H1 (cell line): ENCODE measurements around the gene GPATCH4. TPM values are rescaled to one million over a fixed set of nuclear protein-coding genes. Genes with fewer than 3 reads are reported as not detected.

Source experiments
- ASH2L ChIP-seq: fragments of 200-600, 300-600 bp; sonication (generic); IDR thresholded peaks from one replicate; pipeline ENCODE4 v1.7.1; 2017; ENCODE audit warnings: low read length
- BACH1 ChIP-seq: IDR thresholded peaks from 2 replicates; pipeline ENCODE4 v1.6.1; 2012; ENCODE audit warnings: low read length, improper control_type of control experiment
- CTCF ChIP-seq, 3 experiments: IDR thresholded peaks; 1 replicate in 2 of 3; 2 replicates in 1 of 3; pipeline versions ENCODE4 v1.5.1 to v1.6.1; 2011; ENCODE audit warnings: low read length in 3 of 3, mild to moderate bottlenecking in 3 of 3, inconsistent platforms in 2 of 3, low read depth in 1 of 3, moderate library complexity in 1 of 3; ENCODE audit not compliant: insufficient read depth in 1 of 3; ENCODE audit errors: control extremely low read depth in 1 of 3
- E2F6 ChIP-seq: IDR thresholded peaks from 2 replicates; pipeline ENCODE4 v1.6.1; 2012; ENCODE audit warnings: inconsistent platforms
- EZH2 ChIP-seq: fragments of 200-600 bp; sonication (generic); IDR thresholded peaks from 2 replicates; pipeline ENCODE4 v1.7.1; 2012; ENCODE audit warnings: low read depth, mild to moderate bottlenecking, moderate library complexity, low read length, inconsistent platforms; ENCODE audit not compliant: severe bottlenecking
- MAX ChIP-seq: IDR thresholded peaks from 2 replicates; pipeline ENCODE4 v1.6.1; 2012; ENCODE audit warnings: inconsistent platforms
- PHF8 ChIP-seq: fragments of 200-600 bp; sonication (generic); conservative IDR thresholded peaks from 2 replicates; pipeline ENCODE4 v1.7.1; 2012; ENCODE audit warnings: low read depth, mild to moderate bottlenecking, inconsistent platforms, low read length, moderate library complexity
- POLR2AphosphoS5 ChIP-seq: IDR thresholded peaks from 2 replicates; pipeline ENCODE4 v1.6.1; 2011; ENCODE audit warnings: low read depth, low read length
- POU5F1 ChIP-seq: IDR thresholded peaks from 2 replicates; pipeline ENCODE4 v1.6.1; 2011; ENCODE audit warnings: low read depth, mild to moderate bottlenecking, low read length, moderate library complexity
- RAD21 ChIP-seq, 2 experiments: IDR thresholded peaks in 1 of 2; conservative IDR thresholded peaks in 1 of 2; 2 replicates each; pipeline ENCODE4 v1.6.1; 2011; ENCODE audit warnings: low read depth in 2 of 2, low read length in 2 of 2, improper control_type of control experiment in 1 of 2, inconsistent platforms in 1 of 2, mild to moderate bottlenecking in 1 of 2, moderate library complexity in 1 of 2
- SIN3A ChIP-seq, 2 experiments: IDR thresholded peaks in 1 of 2; conservative IDR thresholded peaks in 1 of 2; 2 replicates each; pipeline ENCODE4 v1.6.1; 2011 to 2012; ENCODE audit warnings: low read length in 2 of 2, improper control_type of control experiment in 1 of 2, low read depth in 1 of 2, mild to moderate bottlenecking in 1 of 2
- SIRT6 ChIP-seq: IDR thresholded peaks from one replicate; pipeline ENCODE4 v1.7.1; 2012; ENCODE audit warnings: low read length, inconsistent platforms
- SRF ChIP-seq: IDR thresholded peaks from 2 replicates; pipeline ENCODE4 v1.6.1; 2011; ENCODE audit warnings: mild to moderate bottlenecking, low read depth, low read length, moderate library complexity
- SUZ12 ChIP-seq: fragments of 200-600 bp; sonication (generic); IDR thresholded peaks from 2 replicates; pipeline ENCODE4 v1.6.1; 2012; ENCODE audit warnings: mild to moderate bottlenecking, inconsistent platforms, low read length, moderate library complexity, mixed read lengths
- TBP ChIP-seq: IDR thresholded peaks from 2 replicates; pipeline ENCODE4 v1.6.1; 2011; ENCODE audit warnings: low read depth, low read length, improper control_type of control experiment
- polyA plus RNA-seq, 7 experiments: library from polyadenylated mRNA; depleted of rRNA in 3 of 7; stranded (reverse) in 5 of 7; unstranded in 2 of 7; fragments of >200 nt in 5 of 7; fragments of 200-250 nt in 2 of 7; gene quantifications; 1 replicate in 5 of 7; 2 replicates in 1 of 7; 4 replicates in 1 of 7; pipeline versions ENCODE4 v1.2.1 to v1.2.3, GENCODE V29; 2011 to 2013; ENCODE audit warnings: missing spikeins in 2 of 7, mixed read lengths in 2 of 7
- total RNA-seq: library from RNA; stranded (reverse); fragmentation: NEBNext Ultra II Directional; extraction: Animal tissue kit (Norgen Biotek cat#: 25700); gene quantifications from 2 replicates; pipeline ENCODE4 v1.2.1, GENCODE V29; 2021

The GPATCH4 gene
- total and polyA plus RNA-seq, 2 of the 8 experiments (the other 6 are each of a cell fraction or from before 2014, with no cell fraction given), result 20.5 to 47.9 TPM

- 0 out of 4 replicates have a peak, but pooled peaks of 1 of the 2 experiments have one; percentile 22 for TF ChIP-seq SIN3A (conservative IDR thresholded peaks at IDR 0.05 in 1 of 2, IDR thresholded peaks at IDR 0.05 in 1 of 2; ENCODE audit: low read depth in 1 of 2, low read length in 2 of 2)
- peak; percentile 30; the same call in 1 of the 2 replicates for TF ChIP-seq TBP
- peak; percentile 82 for TF ChIP-seq EZH2
- TF ChIP-seq SRF, result peak; percentile 56; the same call in 1 of the 2 replicates
- TF ChIP-seq MAX, result peak; percentile 95
- peak; percentile 29; the same call in 1 of the 2 replicates for TF ChIP-seq PHF8
- peak; percentile 84 for TF ChIP-seq ASH2L
- TF ChIP-seq SIRT6, result no peak
- TF ChIP-seq E2F6, result peak; percentile 95
- no peak; a peak in 2 of 4 replicates for TF ChIP-seq RAD21 (IDR thresholded peaks at IDR 0.05 in 1 of 2, conservative IDR thresholded peaks at IDR 0.05 in 1 of 2; ENCODE audit: low read depth in 2 of 2, low read length in 2 of 2)
- TF ChIP-seq POU5F1, result no peak
- TF ChIP-seq CTCF (IDR thresholded peaks at IDR 0.05; ENCODE audit: control extremely low read depth in 1 of 3, insufficient read depth in 1 of 3, low read depth in 1 of 3, low read length in 3 of 3), result peak; percentile 54 to 62 (median 61)
- no peak for TF ChIP-seq BACH1
- TF ChIP-seq POLR2AphosphoS5, result peak; percentile 33; the same call in 1 of the 2 replicates
- TF ChIP-seq SUZ12, result peak; percentile 85
Measured at GRCh38 chr1:156623946-156624813, 22.9 kb upstream of the GPATCH4 start (continued).
